HPDE6-E6E7 (cell line): ENCODE results near the gene TAF1B.

Source experiments
- DNase-seq: peaks from one replicate; pipeline ENCODE4 v3.0.0; 2011; ENCODE audit warnings: missing footprints; ENCODE audit errors: extremely low spot score

The TAF1B gene

DNA sequence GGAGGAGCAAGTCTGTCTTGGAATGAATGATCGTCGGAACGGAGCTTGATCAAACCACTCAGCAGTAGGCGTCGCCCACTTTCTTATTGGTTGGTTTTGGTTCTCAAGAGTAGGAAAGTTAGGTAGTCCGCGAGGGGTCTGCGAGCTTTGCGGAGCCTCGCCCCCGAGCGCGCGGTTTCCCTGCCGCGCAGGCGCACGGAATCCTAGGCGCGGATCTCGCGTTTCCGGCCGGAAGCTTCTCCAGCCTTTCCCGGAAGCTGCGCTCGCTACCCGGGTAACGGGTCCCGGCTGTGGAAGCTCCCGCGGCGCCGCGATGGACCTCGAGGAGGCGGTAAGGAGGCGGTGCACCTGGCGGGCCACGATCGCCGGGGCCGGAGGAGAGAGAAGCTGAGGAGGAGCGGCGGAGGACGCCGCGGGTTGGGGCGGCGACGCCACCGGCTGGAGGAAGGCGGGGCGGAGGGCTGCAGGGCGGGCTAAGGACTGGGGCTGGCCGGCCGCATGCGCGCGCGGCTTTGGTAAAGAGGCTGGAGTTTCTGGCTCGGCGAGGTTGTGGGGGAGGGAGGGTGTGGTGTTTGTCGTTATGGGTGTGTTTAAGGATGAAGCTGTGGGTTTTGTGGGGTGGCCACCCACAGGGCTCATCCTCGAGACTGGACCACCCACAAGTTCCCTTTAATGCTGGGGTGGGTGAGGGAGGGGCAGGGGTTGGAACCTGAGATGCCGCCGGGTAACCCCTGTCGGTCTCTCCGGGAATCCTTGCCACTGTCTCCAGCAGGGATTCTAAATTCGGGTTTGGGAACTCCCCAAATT, at the start of gene TAF1B:
TAF1B (plus strand) TSS at position 246 of the 807 bp plus-strand sequence; CDS start at position 314, 68 bp downstream.
- peak; percentile 83 for DNase-seq

DNA sequence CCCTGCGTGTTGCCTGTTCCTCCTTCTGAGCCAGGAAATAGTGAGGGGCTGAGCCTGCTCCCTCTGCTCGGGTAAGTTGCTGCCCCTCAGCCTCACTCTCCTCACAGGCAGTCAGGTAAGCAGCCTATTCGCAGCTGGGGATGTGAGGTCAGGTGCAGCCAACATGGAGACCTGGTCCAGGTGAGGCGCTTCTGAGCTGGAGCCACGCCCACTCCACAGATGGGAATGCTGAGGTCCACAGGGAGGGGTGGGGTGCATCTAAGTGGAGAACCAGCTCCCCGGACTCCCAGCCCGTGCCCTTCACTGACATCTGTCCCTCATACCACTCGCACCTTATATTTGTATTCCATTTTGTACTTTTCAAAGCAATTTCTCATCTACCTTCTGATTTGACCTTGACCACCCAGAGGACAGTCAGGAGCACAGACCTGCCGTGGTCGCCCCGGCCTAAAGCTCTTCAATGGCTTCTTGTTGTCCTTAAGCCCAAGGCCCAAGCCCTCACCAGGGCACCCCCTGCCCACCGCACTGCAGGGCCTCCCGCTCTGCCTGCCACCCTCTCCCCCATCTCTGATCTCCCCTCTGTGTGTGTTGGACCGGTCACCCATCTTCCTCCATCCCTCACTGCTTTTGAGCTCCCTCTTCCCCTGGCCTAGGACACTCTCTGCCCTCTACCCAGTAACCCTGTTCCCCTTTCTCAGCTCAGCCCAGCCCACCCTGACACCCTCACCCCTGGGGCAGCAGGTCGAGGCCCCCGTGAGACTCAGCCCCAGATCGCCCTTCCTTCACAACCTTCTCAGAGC, 49.2 kb upstream of the TAF1B start:
- DNase-seq = no peak

DNA sequence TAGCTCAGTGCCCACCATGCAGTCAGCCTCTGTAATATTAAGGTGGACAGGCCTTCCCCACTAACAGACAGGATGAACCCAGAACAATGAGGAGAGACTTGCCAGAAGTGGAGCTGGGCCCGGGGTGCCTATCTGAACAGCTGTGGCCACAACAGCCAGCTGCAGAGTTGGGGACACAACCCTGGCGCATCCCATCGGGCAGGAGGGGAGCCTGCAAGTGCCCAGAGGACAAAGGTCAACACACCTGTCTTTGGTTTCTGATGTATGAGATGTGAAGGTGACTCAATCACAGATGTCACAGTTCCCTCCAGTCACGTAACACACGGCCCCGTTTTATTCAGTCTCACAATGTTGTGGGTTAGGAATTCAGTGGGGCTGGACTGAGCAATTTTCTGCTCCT, 48.2 kb upstream of the TAF1B start:
- DNase-seq = no peak

DNA sequence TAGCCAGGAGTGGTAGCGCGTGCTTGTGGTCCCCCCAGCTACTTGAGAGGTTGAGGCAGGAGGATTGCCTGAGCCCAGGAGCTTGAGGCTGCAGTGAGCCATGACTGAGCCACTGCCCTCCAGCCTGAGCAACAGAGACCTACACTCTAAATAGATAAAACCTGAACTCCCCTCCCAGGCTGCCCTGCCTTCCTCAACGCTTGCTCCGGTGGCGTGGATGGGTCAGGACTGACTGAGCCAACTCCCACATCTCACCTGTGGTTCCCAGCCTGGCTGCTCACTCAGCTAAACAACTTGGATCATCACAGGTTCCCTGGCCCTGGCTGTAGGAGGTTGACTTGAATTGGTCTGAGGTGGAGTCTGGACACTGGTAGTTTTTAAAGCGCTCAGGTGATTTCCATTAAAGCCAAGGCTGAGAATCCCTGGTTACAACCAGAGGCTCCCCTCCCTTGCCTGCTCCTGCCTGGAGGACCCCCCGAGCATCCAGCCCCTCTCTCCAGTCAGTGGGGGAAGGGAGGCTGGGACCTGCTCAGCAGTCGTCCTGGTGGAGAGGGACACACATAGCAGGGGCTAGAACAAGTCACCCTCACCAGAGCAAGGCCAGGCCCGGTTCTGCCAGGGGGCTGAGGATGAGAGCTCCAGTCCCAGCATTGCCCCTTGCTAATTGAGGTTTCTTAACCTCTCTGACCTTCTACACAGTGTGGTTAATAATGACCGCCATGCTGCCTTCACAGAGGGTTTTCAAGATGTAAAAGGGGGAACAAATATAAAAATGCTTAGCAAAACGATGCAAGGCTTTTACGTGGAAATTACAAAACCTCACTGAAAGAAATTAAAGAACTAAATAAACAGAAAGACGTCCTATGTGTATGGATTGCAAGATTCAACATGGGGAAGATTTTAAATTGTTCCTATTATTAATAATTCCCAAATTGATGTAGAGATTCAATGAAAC, 46.9 kb upstream of the TAF1B start:
- no peak for DNase-seq

DNA sequence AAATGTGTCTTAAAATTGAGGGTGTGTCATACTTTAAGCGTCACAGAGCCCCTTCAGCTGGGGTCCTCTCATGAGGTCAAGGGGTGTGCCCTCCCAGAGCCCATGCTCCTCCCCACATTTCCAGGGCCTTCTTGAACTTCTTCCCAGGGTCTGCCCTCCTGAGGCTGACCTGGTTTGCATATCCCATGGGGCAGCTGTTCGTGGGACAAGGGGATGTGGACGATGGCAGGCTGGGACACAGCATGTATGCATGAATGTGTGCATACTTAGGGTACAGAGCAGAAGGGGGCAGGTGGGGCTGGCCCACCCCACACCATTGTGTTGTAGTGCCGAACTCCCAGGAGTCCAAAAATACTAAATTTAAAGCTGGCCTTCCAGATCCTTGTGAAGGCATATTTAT, 46.2 kb upstream of the TAF1B start:
- no peak for DNase-seq

DNA sequence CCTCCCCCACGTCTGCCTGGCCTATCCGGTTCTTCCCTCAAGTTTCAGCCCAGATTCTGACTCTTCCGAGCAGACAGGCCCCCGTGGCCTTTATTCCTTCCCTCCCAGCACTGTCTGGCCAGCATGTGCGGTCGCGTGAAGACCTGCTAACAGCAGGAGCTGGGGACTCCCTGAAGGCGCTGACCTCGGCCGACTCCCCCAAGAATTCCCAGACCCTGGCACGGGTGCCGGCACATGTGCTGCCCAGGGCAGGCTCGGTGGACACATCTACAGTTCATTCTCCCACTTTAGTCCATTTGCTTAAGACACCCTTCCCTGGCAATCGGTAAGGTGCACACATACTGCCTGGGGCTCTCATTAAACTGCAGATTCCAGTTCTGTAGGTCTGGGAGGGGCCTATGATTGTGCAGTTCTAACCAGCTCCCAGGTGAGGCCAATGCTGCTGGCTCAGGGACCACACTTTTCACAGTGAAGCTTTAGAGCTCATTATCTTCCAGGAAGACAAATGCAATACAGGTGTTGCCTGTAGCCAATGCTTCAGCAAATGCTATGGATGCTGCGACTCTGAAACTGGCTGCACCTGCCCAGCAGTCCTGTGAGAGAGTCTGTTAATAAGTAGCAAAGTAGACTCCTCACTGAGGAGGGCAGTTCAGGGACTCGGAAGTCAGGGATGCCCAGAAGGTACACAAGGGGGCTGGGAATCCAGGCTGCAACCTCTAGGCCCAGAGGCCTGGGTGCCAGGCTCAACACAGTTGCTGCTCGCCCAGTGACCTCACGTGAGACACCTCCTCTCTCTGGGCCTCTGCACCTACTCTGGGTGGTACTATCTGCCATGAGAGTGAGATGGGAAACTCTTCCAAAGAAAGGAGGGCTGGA, 45.4 kb upstream of the TAF1B start:
- DNase-seq = no peak

DNA sequence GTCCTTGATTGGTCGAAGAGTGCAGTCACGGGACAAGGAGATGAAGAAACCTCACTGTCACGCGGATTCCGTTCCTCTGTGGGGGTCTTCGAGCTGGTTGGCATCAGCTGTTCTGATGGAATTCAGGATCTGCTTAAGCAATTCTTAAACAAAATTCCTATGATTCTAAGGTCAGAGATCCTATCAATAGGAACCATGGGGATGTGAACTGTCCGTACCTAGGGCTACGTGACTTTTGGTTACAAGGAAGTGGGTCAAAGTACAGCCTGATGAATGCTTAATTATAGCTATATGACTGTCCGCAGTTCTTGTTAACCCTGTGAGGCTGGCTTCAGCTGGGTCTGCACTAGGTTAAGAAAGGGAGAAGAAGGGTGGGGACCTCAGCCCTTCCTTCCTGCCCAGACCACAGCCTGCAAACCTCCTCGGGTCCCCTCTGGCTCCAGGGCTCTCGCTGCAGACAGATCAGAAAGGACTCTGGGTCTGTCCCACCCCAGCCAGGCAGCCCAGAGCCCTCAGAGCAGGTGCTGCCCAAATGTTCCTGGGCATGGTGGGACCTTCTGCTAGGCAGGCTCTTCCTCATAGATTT, 44.2 kb upstream of the TAF1B start:
- DNase-seq = no peak

DNA sequence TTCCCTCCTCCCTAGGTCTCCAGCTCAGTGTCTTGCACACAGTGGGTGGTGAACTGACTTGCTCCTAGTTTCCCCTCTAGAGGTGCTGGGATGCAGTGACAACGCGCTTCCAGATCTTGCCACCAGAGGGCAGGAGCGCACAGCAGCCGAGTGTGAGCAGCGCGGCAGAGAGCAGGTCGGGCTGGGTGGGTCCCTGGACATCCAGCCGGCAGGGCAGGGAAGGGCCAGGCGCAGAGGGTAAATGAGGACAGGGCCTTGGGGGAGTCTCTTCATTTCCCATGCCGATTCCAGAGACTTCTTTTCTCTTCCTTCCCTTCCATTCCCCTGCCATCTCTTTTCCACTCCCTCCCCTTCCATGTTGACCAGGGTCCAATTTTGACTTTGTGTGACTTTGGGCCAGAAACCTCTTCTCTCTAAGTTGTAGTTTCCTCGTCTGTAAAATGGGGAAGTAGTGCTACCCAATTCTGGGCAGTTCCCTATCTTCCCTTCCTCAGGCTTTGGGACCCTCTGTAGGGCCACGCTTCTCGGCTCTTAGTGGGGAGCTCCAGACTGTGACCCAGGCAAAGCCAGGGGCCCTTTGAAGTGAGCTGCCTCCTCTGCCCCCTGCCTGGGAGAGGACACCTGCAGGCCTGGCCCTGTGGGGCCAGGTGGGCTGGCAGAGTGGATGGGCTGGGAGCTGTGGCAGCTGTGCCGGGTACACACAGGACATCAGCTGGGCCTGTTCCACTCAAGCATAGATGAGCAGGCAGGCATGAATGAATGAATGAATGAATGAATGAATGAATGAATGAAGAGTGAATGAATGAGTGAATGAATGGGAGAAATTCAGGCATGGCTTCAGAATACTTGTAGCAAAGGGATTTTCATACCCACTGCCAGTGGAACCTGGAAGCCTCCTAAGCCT, 43.3 kb upstream of the TAF1B start:
- DNase-seq = peak; percentile 74

DNA sequence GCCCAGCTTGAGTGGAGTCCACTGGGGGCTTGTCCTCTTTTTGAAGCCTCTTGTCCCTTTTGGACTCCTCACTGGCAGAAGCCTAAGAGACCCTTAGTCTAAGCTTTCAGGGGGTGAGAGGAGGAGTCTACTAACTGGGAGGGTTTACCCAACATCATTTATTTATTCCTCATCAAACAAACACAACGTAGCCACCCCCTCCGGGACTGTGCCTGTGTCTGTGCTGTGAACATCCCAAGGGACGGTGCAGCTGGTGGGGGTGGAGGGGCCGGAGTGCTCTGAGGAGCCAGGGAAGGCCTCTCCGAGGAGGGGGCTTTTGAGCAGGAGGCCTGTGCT, 42.7 kb upstream of the TAF1B start:
- no peak for DNase-seq

DNA sequence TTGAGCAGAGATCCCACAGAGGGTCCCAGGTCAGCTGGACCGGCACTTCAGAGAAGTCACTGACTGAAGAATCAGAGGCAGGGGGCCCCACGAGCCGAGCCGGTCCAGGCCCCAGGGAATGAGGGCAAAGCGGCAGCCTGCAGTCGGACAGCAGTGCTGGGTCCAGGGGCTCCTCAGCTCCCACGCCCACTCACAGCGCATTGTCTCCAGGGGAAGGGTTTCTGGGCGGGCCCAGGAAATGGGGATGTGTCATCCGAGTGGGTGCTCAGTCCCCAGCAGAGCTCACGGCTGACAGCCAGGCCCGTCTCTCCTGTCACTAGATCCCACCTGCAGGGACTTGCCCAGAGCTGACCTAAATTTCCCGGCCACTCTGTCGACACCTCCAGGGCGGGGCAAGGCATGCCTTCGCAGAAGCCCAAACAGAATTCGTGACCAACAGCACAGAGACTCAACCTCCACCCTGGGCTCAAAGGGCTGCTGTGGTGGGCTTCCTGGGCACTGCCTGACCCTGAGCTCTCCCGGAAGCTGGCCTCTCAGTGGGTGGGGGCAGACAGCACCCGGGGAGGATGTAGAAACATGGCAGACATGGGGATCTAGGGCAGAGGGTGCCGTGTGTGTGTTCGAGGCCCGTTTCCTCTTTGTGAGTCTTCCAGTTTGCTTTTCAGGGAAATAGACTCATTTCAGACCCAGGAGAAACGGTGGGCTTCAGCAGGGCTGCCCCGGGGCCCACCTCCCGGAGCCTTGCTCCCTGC, 42.1 kb upstream of the TAF1B start:
- DNase-seq = peak; percentile 91

DNA sequence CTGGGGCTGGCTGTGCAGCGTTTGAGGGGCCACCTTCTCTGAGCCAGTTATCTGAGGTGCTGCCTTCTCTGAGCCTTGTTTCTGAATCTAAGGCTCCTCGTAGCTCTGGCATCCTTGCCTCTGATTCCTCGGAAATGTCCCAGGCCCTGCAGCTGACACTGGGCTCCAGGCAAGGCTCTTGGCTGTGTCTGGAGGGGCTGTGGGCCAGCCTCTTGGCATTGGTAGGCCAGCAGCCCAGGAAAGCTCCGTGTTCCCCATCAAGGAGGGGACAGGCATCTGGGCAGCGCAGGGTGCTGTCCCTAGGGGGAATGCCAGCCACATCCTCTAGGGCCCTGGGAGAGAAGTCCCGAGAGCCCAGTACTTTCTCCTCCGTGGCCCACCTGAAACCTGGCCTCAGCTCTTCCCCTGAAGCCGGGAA, 40.7 kb upstream of the TAF1B start:
- DNase-seq = no peak

DNA sequence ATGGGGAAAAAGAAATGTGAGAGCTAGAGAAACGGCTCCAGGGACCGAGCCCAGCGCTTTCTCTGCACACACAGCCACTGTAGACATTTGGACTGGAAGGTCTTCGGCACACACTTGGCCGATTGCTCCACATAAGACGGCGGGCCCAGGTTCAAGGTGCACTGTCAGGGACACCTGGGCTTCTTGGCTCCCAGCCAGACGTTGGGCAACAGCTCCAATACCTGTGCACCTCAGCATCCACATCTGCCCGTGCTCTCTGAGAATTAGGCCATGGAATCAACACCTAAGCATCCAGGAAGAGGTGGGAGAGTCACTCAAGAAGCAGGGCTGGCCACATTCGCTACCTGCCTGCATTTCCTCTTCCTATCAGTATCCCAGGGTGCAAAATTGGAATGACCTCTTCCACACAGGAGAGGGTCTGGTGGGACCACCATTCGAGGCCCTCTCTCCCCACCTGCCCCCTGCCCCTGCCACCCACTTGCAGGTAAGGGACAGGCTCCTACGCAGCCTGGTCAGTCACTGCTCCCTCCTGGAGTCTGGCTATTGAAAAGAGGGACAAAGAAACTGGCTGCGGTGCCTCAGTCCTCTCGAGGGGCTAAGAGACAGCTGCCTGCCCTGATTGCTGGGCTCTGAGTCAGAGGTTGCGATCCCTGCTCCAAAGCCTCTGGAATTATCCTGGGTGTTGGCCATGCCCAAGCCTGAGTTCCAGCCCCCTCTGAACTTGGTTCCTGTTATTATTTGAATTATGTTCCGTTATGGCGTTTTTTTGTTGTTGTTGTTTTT, 40.1 kb upstream of the TAF1B start:
- DNase-seq = peak; percentile 61

DNA sequence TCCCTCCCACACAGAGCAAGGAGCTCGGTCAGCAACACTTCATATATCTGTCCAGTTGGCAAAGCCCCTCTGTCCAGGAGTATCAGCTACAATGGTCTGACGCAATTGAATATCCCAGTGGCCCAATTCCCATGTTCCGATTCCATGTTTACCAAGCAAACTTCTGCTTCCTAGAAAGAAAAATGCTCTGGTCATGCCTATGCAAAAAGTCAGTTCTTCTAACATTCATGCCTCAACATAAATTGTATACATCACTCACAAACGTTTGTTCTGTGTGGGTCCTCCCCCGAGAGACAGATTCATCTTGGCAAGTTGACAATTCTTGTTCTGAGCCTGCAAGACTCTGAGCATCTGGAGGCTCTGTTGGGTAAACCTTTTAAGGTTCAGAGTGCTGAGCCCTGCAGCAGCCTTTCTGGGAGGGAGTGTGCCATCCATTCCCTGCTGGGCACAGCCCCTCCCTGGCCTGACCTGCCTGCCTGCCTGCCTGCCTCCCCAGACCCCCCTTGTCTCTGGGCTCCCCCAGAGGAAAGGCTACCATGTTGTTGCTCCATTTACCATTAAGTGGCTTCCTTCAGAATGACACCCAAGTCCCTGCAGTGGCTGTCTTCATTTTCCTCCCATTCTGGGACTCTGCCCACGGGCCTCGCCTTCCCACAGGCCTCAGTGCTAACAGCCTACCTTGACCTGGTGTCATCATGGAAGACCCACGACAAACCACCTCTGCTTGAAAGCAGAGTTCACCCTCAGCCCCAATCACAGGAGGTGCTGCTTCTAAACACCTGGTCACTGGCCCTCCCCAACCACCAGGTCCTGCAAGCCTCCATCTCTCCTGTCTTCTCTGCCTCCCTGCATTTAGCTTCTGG, 37.6 kb upstream of the TAF1B start:
- DNase-seq = no peak

DNA sequence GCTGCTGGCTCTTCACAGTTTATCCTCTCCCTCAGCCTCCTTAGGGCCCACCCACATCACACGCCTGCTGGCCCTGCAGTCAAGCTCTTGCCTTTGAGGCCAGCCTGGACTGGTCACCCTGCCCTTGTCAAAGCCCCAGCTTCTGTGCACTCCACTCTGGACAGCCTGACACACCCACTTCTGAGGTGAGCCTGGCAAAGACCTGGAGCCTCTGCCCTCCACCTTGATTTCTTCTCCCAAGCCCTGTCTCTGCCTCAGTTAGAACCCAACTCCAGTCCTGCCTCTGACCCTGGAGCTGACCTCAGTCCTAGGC, 37.0 kb upstream of the TAF1B start:
- no peak for DNase-seq

DNA sequence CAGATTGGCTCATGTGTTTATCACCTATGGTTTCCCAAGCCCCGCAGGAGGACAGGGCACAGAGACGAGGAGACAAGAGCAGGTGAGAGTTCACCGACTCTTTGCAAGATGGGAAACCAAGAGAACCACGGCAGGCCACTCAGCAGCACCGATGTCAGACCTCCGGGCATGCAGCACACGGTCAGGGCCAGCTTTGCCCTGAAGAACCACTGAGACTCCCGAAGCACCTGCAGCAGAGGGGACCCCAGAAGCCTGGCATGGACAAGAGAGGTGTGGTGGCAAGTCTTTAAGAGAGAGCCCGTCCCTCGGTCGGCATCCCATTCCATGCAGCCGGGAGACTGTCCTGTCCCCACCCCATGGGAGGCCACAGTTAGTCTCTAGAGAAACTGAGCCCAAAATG, 36.6 kb upstream of the TAF1B start:
- no peak for DNase-seq

DNA sequence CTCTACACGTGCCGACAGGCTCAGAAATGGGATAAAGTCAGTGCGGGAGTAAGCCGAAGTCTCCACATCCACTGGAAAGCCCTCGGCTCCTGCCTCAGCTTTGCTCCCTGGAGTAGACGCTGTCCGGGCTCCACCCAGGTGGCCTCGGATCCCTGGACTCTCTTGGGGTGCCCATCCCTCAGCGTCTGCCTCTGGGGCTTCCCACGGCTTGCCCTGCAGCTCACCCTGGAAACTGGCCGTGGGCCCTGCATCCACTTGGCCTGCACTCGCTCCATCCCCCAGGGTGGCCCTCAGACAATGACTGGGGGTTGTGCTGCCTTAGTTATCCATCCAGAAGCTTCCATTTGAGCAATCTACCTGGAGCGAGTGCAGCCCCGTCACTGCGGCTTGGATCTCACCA, 36.2 kb upstream of the TAF1B start:
- DNase-seq = no peak

DNA sequence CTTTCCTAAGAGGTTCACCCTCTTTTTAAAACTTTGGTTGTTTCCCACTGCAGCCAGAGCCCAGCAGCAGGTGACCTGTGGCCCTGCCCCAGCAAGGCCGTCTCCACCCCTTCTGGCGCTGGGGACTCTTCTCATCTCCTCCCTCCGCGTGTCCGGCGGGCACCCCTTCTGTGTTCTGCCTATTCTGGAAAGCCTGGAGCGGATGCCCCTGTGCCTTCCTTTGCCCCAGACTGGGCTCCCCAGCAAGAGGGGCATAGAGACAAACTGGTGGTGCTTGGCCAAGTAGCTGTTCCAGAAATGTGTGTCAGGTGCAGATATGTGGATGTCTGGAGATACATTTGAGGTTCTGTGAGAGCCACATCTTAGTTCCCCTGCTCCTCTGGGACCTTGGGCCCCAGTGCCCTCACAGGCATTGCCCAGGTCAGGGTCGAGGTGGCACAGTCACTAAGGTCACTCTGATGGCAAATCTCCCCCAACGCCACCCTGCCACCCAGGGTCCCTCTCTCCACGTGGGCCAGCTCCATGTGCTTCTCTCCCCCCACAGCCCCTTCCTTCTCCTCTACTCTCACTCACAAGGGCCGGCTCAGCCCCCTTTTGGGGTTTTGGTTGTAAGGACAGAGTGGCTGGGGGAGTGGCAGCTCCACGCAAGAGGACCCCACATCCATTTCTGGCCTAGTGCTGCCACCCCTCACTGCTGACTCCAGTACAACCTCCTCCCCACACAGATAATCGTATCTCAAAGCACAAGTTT, 35.5 kb upstream of the TAF1B start:
- DNase-seq = no peak
